Stimulated activated CD8-positive, alpha-beta memory T cell treated with anti-CD3 and anti-CD28 coated beads, Interleukin-15, amount 100 ng/mL, for 24 hours (primary cell): ENCODE data around the gene MBOAT2.
"Not testable (repeated sequence)": the region's sequence is repeated elsewhere in the genome, so short reads cannot be mapped to it uniquely, and the experiment has no call there.

Experiments
- DNase-seq: peaks from one replicate; pipeline ENCODE4 v3.0.0-alpha.2; 2020; ENCODE audit warnings: low read depth

The MBOAT2 gene

GRCh38 chr2:8992643-8993042 is 10.8 kb downstream of the MBOAT2 start:
- no peak for DNase-seq

GRCh38 chr2:8989536-8990079 is 13.9 kb downstream of the MBOAT2 start:
- no peak for DNase-seq

GRCh38 chr2:8987410-8987809 is 16.1 kb downstream of the MBOAT2 start:
- no peak for DNase-seq

- no peak for DNase-seq
These were observed 17.0 kb downstream of the MBOAT2 start for GRCh38 chr2:8986327-8986976.

- DNase-seq: no peak
These were observed 17.7 kb downstream of the MBOAT2 start for GRCh38 chr2:8985561-8986326.

- DNase-seq: no peak
These were observed 18.6 kb downstream of the MBOAT2 start for GRCh38 chr2:8984855-8985254.

- no peak for DNase-seq
These were observed 19.3 kb downstream of the MBOAT2 start for GRCh38 chr2:8984157-8984556.

- DNase-seq: no peak
These were observed 19.9 kb downstream of the MBOAT2 start for GRCh38 chr2:8983571-8983970.

GRCh38 chr2:8981876-8982275 is 21.6 kb downstream of the MBOAT2 start:
- DNase-seq: no peak

- DNase-seq: no peak
These were observed 23.4 kb downstream of the MBOAT2 start for GRCh38 chr2:8980096-8980495.

GRCh38 chr2:8977758-8978157 is 25.7 kb downstream of the MBOAT2 start:
- no peak for DNase-seq

GRCh38 chr2:8976442-8977259 is 26.8 kb downstream of the MBOAT2 start:
- DNase-seq: no peak

GRCh38 chr2:8974016-8974415 is 29.5 kb downstream of the MBOAT2 start:
- no peak for DNase-seq

- not testable (repeated sequence) for DNase-seq
These were observed 30.5 kb downstream of the MBOAT2 start for GRCh38 chr2:8973017-8973416.

- DNase-seq: not testable (repeated sequence)
These were observed 30.9 kb downstream of the MBOAT2 start for GRCh38 chr2:8972535-8972934.

- DNase-seq: not testable (repeated sequence)
These were observed 34.1 kb downstream of the MBOAT2 start for GRCh38 chr2:8969348-8969747.

- DNase-seq: no peak
These were observed 37.2 kb downstream of the MBOAT2 start for GRCh38 chr2:8966123-8966908.

- no peak for DNase-seq
These were observed 38.1 kb downstream of the MBOAT2 start for GRCh38 chr2:8965216-8965969.

- DNase-seq: no peak
These were observed 40.6 kb downstream of the MBOAT2 start for GRCh38 chr2:8962890-8963289.

GRCh38 chr2:8957628-8958027 is 45.9 kb downstream of the MBOAT2 start:
- DNase-seq: no peak

- DNase-seq: no peak
These were observed 46.7 kb downstream of the MBOAT2 start for GRCh38 chr2:8956774-8957173.
